Left hindlimb (tissue), 1 donor: ENCODE measurements around the gene SGMS2.
"Not testable (repeated sequence)": the region's sequence is repeated elsewhere in the genome, so short reads cannot be mapped to it uniquely, and the experiment has no call there.

Experiments used
- DNase-seq: peaks from one replicate; pipeline ENCODE4 v3.0.0-alpha.2; 2018

The SGMS2 gene

GRCh38 chr4:107870916-107871786, 46.4 kb downstream of the SGMS2 start:
- DNase-seq = no peak

GRCh38 chr4:107874024-107874423, 49.3 kb downstream of the SGMS2 start:
- no peak for DNase-seq

- no peak for DNase-seq
These were observed 51.4 kb downstream of the SGMS2 start for GRCh38 chr4:107876099-107876498.

- no peak for DNase-seq
These were observed 52.6 kb downstream of the SGMS2 start for GRCh38 chr4:107877361-107877760.

- no peak for DNase-seq
These were observed 61.1 kb downstream of the SGMS2 start for GRCh38 chr4:107885865-107886264.

- DNase-seq = no peak
These were observed 63.5 kb downstream of the SGMS2 start for GRCh38 chr4:107888237-107888636.

- no peak for DNase-seq
These were observed 66.0 kb downstream of the SGMS2 start for GRCh38 chr4:107890779-107891178.

GRCh38 chr4:107891299-107891698, 66.6 kb downstream of the SGMS2 start:
- DNase-seq = no peak

GRCh38 chr4:107893171-107894137, 68.7 kb downstream of the SGMS2 start:
- DNase-seq = no peak

GRCh38 chr4:107894138-107894603, 69.4 kb downstream of the SGMS2 start:
- peak; percentile 29 for DNase-seq

- no peak for DNase-seq
These were observed 71.5 kb downstream of the SGMS2 start for GRCh38 chr4:107896158-107896645.

GRCh38 chr4:107896646-107897045, 71.9 kb downstream of the SGMS2 start:
- DNase-seq = no peak

GRCh38 chr4:107897823-107898222, 73.1 kb downstream of the SGMS2 start:
- no peak for DNase-seq

- DNase-seq = no peak
These were observed 75.3 kb downstream of the SGMS2 start for GRCh38 chr4:107900067-107900466.

GRCh38 chr4:107900508-107900907, 75.8 kb downstream of the SGMS2 start:
- DNase-seq = no peak

- DNase-seq = no peak
These were observed 76.6 kb downstream of the SGMS2 start for GRCh38 chr4:107901213-107901934.

GRCh38 chr4:107902715-107903114, 78.0 kb downstream of the SGMS2 start:
- DNase-seq = no peak

- not testable (repeated sequence) for DNase-seq
These were observed 80.3 kb downstream of the SGMS2 start for GRCh38 chr4:107905082-107905481.

- DNase-seq = no peak
These were observed 81.8 kb downstream of the SGMS2 start for GRCh38 chr4:107906458-107907100.

- no peak for DNase-seq
These were observed 83.6 kb downstream of the SGMS2 start for GRCh38 chr4:107908377-107908776.

GRCh38 chr4:107913283-107913899, 88.7 kb downstream of the SGMS2 start:
- DNase-seq = no peak

- DNase-seq = no peak
These were observed 90.5 kb downstream of the SGMS2 start for GRCh38 chr4:107915220-107915619.
